HEK293 (cell line): ENCODE data around the gene VWDE.

Source experiments
- CTCF ChIA-PET: fragments of 350-600 bp; formaldehyde crosslinking; extraction: SDS; loops from one replicate; lab custom pipeline; 2021; ENCODE audit warnings: antibody characterized with exemption; lab: Yijun Ruan, JAX
- POLR2A ChIA-PET: fragments of 300-600 bp; formaldehyde crosslinking; extraction: SDS; loops from one replicate; lab custom pipeline; 2020; ENCODE audit warnings: antibody characterized with exemption, inconsistent platforms; lab: Yijun Ruan, JAX
- H3K27ac ChIP-seq: fragments of 200-500 bp; sonication (Bioruptor generic); 2 replicates; pipeline ENCODE4 v1.5.1; 2014; ENCODE audit warnings: low read depth, low read length, control low read depth, inconsistent platforms; ENCODE audit errors: extremely low read depth
- H3K36me3 ChIP-seq, 2 experiments: fragments of 200-500 bp in 1 of 2; sonication (Bioruptor generic) in 1 of 2; 1 replicate in 1 of 2; 2 replicates in 1 of 2; pipeline ENCODE4 v1.5.1; 2014 to 2017; ENCODE audit warnings: inconsistent platforms in 2 of 2, low read length in 2 of 2; ENCODE audit not compliant: control insufficient read depth in 2 of 2, insufficient read depth in 1 of 2
- H3K4me1 ChIP-seq: fragments of 200-500 bp; sonication (Bioruptor generic); 2 replicates; pipeline ENCODE4 v1.5.1; 2014; ENCODE audit warnings: mild to moderate bottlenecking, low read length, inconsistent platforms; ENCODE audit not compliant: control insufficient read depth, insufficient read depth
- H3K4me3 ChIP-seq: 2 replicates; pipeline ENCODE4 v1.5.1; 2011; ENCODE audit warnings: low read depth, mild to moderate bottlenecking, control low read depth, low read length, moderate library complexity
- H3K9me3 ChIP-seq: fragments of 200-500 bp; sonication (Bioruptor generic); 2 replicates; pipeline ENCODE4 v1.5.1; 2014; ENCODE audit warnings: low read depth, low read length, inconsistent platforms; ENCODE audit not compliant: control insufficient read depth, insufficient read depth
- MYNN ChIP-seq: fragments of 450-650 bp; formaldehyde crosslinking; IDR thresholded peaks from 2 replicates; pipeline ENCODE4 v1.5.1; 2016; ENCODE audit warnings: missing biosample characterization, missing genetic modification characterization, borderline replicate concordance
- REPIN1 ChIP-seq: fragments of 450-650 bp; formaldehyde crosslinking; IDR thresholded peaks from 2 replicates; pipeline ENCODE4 v1.5.1; 2017; ENCODE audit warnings: missing biosample characterization, missing genetic modification characterization, low read depth
- SCRT2 ChIP-seq: fragments of 450-650 bp; formaldehyde crosslinking; IDR thresholded peaks from 2 replicates; pipeline ENCODE4 v1.5.1; 2016; ENCODE audit warnings: missing biosample characterization, missing genetic modification characterization
- YY2 ChIP-seq: fragments of 450-650 bp; formaldehyde crosslinking; IDR thresholded peaks from 2 replicates; pipeline ENCODE4 v1.5.1; 2016; ENCODE audit warnings: missing biosample characterization, missing genetic modification characterization
- ZBTB17 ChIP-seq: fragments of 450-650 bp; formaldehyde crosslinking; IDR thresholded peaks from 2 replicates; pipeline ENCODE4 v1.5.1; 2016; ENCODE audit warnings: missing biosample characterization, missing genetic modification characterization
- ZBTB49 ChIP-seq: fragments of 450-650 bp; formaldehyde crosslinking; IDR thresholded peaks from 2 replicates; pipeline ENCODE4 v1.5.1; 2016; ENCODE audit warnings: missing biosample characterization, missing genetic modification characterization, low read depth
- ZBTB7A ChIP-seq: fragments of 450-650 bp; formaldehyde crosslinking; IDR thresholded peaks from 2 replicates; pipeline ENCODE4 v1.5.1; 2016; ENCODE audit warnings: low read depth, missing biosample characterization, missing genetic modification characterization
- ZNF112 ChIP-seq: fragments of 450-650 bp; formaldehyde crosslinking; IDR thresholded peaks from 2 replicates; pipeline ENCODE4 v1.5.0; 2017; ENCODE audit warnings: missing biosample characterization, missing genetic modification characterization
- ZNF155 ChIP-seq: fragments of 450-650 bp; formaldehyde crosslinking; IDR thresholded peaks from 2 replicates; pipeline ENCODE4 v1.5.1; 2016; ENCODE audit warnings: missing biosample characterization, missing genetic modification characterization
- ZNF223 ChIP-seq: fragments of 450-650 bp; formaldehyde crosslinking; IDR thresholded peaks from 2 replicates; pipeline ENCODE4 v1.5.1; 2016; ENCODE audit warnings: missing biosample characterization, missing genetic modification characterization
- ZNF239 ChIP-seq: fragments of 450-650 bp; formaldehyde crosslinking; IDR thresholded peaks from 2 replicates; pipeline ENCODE4 v1.5.1; 2016; ENCODE audit warnings: missing biosample characterization, missing genetic modification characterization
- ZNF354C ChIP-seq: fragments of 450-650 bp; formaldehyde crosslinking; IDR thresholded peaks from 2 replicates; pipeline ENCODE4 v1.5.1; 2016; ENCODE audit warnings: missing biosample characterization, missing genetic modification characterization, low read depth, borderline replicate concordance
- ZNF366 ChIP-seq: fragments of 450-650 bp; formaldehyde crosslinking; conservative IDR thresholded peaks from 2 replicates; pipeline ENCODE4 v1.5.1; 2016; ENCODE audit warnings: missing biosample characterization, missing genetic modification characterization
- ZNF501 ChIP-seq: fragments of 450-650 bp; formaldehyde crosslinking; IDR thresholded peaks from 2 replicates; pipeline ENCODE4 v1.5.1; 2016; ENCODE audit warnings: missing biosample characterization, missing genetic modification characterization
- ZNF621 ChIP-seq: fragments of 450-650 bp; formaldehyde crosslinking; IDR thresholded peaks from 2 replicates; pipeline ENCODE4 v1.5.1; 2017; ENCODE audit warnings: missing biosample characterization, missing genetic modification characterization
- ZSCAN18 ChIP-seq: fragments of 450-650 bp; formaldehyde crosslinking; IDR thresholded peaks from 2 replicates; pipeline ENCODE4 v1.5.1; 2016; ENCODE audit warnings: missing biosample characterization, missing genetic modification characterization
- ZXDB ChIP-seq: fragments of 450-650 bp; formaldehyde crosslinking; IDR thresholded peaks from 2 replicates; pipeline ENCODE4 v1.5.1; 2016; ENCODE audit warnings: missing biosample characterization, missing genetic modification characterization
- TF ChIP-seq, protein P1 (sequence below): fragments of 450-650 bp; formaldehyde crosslinking; IDR thresholded peaks from 2 replicates; pipeline ENCODE4 v1.5.1; 2016; ENCODE audit warnings: missing biosample characterization, missing genetic modification characterization
- TF ChIP-seq, protein P2 (sequence below): fragments of 450-650 bp; formaldehyde crosslinking; IDR thresholded peaks from 2 replicates; pipeline ENCODE4 v1.5.1; 2016; ENCODE audit warnings: missing biosample characterization, missing genetic modification characterization, borderline replicate concordance
- TF ChIP-seq, protein P3 (sequence below): fragments of 450-650 bp; formaldehyde crosslinking; IDR thresholded peaks from 2 replicates; pipeline ENCODE4 v1.5.1; 2017; ENCODE audit warnings: missing biosample characterization, missing genetic modification characterization

VWDE gene

DNA sequence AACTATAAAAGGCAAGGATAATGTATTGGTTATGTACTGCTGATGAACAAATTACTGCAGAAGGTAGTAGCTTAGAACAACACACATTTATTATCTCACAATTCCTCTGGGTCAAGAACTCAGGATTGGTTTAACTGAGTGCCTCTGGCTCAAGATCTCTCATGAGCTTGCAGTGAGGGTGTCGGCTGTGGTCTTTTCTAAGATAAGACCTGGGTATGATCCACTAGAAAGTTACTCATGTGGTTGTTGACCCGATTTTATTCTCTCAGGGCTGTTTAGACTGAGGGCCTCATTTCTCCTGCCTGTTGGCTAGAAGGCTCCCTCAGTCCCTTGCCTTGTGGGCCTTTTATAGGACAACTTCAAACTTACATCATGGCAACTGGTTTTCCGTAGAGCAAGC, 86.7 kb downstream of the VWDE start:
- no peak for TF ChIP-seq ZXDB
- no peak for TF ChIP-seq ZBTB7A (tag by site-specific recombination)
- TF ChIP-seq ZNF223, result no peak
- TF ChIP-seq ZNF501, result no peak
- no peak for TF ChIP-seq SCRT2
- TF ChIP-seq, all 188 proteins: peak for 0
- CTCF ChIA-PET, result interaction anchor here (0.6 to 0.7 kb wide), 2 partner anchors 167 to 977 kb away, joined by 3 to 4 read pairs; no protein-coding TSS in a partner anchor

DNA sequence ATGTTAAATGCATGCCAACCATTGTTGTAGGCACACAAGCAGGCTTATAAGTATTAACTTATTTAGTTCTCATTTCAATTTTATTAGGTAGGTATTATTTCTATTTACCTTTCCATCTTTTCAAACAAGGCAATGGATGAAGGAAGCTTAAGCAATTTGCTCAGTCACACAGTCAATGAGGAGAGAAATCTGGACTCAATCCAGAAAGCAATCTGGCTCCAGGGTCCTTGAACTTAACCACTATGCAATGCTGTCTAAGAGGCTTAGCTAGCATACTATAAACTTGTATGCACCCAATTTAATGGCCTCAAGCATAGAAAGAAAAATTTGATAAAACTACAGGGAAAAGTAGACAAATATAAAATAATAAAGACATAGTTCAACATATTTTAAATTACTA, 88.6 kb downstream of the VWDE start:
- Histone ChIP-seq H3K27ac (no peak overlapping the region), H3K36me3 (no peaks in the 10 kb centered on the region), H3K4me1 (no peaks in the 10 kb centered on the region), H3K4me3 (no peak overlapping the region), H3K9me3 (no peaks in the 10 kb centered on the region)
- ChIA-PET POLR2A (no interaction called here), CTCF (no interaction called here)
- TF ChIP-seq ZNF621 (no peak), ZBTB49 (tag by site-specific recombination) (no peak), ZNF366 (tag by site-specific recombination) (no peak), ZNF155 (no peak), ZSCAN18 (tag by site-specific recombination) (no peak), ZNF354C (tag by site-specific recombination) (no peak), ZNF112 (tag by site-specific recombination) (no peak), MYNN (tag by site-specific recombination) (no peak)
- TF ChIP-seq, protein P1, sequence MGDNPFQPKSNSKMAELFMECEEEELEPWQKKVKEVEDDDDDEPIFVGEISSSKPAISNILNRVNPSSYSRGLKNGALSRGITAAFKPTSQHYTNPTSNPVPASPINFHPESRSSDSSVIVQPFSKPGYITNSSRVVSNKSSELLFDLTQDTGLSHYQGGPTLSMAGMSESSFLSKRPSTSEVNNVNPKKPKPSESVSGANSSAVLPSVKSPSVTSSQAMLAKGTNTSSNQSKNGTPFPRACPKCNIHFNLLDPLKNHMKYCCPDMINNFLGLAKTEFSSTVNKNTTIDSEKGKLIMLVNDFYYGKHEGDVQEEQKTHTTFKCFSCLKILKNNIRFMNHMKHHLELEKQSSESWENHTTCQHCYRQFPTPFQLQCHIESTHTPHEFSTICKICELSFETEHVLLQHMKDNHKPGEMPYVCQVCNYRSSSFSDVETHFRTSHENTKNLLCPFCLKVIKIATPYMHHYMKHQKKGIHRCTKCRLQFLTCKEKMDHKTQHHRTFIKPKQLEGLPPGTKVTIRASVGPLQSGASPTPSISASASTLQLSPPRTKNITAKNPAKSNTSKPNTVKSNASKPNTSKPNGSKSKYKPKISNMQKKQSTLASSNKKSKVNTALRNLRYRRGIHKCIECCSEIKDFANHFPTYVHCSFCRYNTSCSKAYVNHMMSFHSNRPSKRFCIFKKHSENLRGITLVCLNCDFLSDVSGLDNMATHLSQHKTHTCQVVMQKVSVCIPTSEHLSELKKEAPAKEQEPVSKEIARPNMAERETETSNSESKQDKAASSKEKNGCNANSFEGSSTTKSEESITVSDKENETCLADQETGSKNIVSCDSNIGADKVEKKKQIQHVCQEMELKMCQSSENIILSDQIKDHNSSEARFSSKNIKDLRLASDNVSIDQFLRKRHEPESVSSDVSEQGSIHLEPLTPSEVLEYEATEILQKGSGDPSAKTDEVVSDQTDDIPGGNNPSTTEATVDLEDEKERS (tag by site-specific recombination), result no peak

More for the DNA sequence above, 86.7 kb downstream of the VWDE start:
- Histone ChIP-seq H3K4me3 (no peak overlapping the region), H3K4me1 (no peaks in the 10 kb centered on the region), H3K27ac (no peak overlapping the region), H3K36me3 (no peaks in the 10 kb centered on the region), H3K9me3 (no peaks in the 10 kb centered on the region)
- POLR2A ChIA-PET, result no interaction called here

GRCh38 chr7:12314199-12314598, 89.5 kb downstream of the VWDE start:
- Histone ChIP-seq H3K27ac (no peak overlapping the region), H3K4me3 (no peak overlapping the region), H3K4me1 (no peaks in the 10 kb centered on the region), H3K9me3 (no peaks in the 10 kb centered on the region), H3K36me3 (no peaks in the 10 kb centered on the region)
- CTCF ChIA-PET, result no interaction called here
- POLR2A ChIA-PET, result no interaction called here
- TF ChIP-seq ZNF239 (tag by site-specific recombination), result no peak
- TF ChIP-seq, protein P2, sequence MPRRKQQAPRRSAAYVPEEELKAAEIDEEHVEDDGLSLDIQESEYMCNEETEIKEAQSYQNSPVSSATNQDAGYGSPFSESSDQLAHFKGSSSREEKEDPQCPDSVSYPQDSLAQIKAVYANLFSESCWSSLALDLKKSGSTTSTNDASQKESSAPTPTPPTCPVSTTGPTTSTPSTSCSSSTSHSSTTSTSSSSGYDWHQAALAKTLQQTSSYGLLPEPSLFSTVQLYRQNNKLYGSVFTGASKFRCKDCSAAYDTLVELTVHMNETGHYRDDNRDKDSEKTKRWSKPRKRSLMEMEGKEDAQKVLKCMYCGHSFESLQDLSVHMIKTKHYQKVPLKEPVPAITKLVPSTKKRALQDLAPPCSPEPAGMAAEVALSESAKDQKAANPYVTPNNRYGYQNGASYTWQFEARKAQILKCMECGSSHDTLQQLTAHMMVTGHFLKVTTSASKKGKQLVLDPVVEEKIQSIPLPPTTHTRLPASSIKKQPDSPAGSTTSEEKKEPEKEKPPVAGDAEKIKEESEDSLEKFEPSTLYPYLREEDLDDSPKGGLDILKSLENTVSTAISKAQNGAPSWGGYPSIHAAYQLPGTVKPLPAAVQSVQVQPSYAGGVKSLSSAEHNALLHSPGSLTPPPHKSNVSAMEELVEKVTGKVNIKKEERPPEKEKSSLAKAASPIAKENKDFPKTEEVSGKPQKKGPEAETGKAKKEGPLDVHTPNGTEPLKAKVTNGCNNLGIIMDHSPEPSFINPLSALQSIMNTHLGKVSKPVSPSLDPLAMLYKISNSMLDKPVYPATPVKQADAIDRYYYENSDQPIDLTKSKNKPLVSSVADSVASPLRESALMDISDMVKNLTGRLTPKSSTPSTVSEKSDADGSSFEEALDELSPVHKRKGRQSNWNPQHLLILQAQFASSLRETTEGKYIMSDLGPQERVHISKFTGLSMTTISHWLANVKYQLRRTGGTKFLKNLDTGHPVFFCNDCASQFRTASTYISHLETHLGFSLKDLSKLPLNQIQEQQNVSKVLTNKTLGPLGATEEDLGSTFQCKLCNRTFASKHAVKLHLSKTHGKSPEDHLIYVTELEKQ (tag by site-specific recombination), result no peak
- no peak for TF ChIP-seq ZBTB17 (tag by site-specific recombination)
- TF ChIP-seq REPIN1 (tag by site-specific recombination), result no peak
- TF ChIP-seq, protein P3, sequence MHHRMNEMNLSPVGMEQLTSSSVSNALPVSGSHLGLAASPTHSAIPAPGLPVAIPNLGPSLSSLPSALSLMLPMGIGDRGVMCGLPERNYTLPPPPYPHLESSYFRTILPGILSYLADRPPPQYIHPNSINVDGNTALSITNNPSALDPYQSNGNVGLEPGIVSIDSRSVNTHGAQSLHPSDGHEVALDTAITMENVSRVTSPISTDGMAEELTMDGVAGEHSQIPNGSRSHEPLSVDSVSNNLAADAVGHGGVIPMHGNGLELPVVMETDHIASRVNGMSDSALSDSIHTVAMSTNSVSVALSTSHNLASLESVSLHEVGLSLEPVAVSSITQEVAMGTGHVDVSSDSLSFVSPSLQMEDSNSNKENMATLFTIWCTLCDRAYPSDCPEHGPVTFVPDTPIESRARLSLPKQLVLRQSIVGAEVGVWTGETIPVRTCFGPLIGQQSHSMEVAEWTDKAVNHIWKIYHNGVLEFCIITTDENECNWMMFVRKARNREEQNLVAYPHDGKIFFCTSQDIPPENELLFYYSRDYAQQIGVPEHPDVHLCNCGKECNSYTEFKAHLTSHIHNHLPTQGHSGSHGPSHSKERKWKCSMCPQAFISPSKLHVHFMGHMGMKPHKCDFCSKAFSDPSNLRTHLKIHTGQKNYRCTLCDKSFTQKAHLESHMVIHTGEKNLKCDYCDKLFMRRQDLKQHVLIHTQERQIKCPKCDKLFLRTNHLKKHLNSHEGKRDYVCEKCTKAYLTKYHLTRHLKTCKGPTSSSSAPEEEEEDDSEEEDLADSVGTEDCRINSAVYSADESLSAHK (tag by site-specific recombination), result no peak
- TF ChIP-seq YY2, result no peak
